ENCODE results near the gene BANK1.

The BANK1 gene

DNA sequence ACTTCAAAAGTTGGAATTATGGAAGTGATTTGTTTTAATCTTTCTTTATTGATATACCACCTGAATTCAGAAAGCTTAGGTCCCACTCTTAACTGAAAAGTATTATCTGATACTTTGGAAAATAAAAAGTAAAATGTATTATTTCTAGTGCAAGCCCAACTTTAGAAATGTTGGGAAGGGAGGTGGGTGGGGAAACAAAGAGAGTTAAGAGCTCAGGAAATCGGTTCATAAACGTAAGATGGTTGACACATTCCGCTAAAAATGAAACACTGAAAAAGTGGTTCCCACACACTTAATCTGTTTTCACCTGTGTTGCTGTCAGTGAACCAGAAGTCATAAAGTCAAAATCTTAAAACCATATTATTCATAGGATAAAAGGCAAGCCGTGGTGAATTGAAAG lies 237.4 kb downstream of the BANK1 start:
- DNase-seq (ENCODE audit: low spot score), result no peak

DNA sequence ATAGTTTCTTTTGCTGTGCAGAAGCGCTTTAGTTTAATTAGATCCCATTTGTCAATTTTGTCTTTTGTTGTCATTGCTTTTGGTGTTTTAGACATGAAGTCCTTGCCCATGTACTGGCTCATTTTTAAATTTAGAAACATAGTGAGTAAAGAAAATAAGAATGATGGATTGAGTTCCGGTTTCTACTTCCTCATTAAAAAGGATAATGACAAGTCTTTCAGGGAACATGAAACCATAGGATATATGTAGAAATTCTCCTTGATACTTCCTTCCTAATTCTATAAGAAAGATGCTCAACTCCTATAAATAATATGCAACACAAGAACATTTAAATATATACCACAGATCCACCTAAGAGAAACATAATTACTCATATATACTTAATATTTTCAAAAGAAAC lies 240.9 kb downstream of the BANK1 start:
- DNase-seq (ENCODE audit: low spot score), result no peak

DNA sequence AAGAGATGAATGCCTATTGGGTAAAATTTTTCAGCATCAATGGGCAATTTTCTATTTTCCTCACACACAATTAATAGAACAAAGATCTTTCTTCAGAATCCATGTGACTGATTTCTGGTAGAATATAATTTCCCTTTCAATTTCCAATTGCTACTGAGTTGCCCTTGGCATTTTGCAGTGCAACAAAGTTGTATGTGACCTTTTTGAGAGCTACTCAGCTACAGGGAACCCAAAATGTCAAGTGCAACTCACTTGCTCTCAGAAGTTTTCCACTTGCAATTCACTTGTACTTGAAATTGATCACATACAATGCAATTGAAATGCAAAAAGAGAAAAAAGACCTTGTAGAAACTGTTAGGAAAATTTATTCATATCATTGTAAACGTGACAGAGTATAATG lies 245.5 kb downstream of the BANK1 start:
- no peak for DNase-seq (ENCODE audit: low spot score)

DNA sequence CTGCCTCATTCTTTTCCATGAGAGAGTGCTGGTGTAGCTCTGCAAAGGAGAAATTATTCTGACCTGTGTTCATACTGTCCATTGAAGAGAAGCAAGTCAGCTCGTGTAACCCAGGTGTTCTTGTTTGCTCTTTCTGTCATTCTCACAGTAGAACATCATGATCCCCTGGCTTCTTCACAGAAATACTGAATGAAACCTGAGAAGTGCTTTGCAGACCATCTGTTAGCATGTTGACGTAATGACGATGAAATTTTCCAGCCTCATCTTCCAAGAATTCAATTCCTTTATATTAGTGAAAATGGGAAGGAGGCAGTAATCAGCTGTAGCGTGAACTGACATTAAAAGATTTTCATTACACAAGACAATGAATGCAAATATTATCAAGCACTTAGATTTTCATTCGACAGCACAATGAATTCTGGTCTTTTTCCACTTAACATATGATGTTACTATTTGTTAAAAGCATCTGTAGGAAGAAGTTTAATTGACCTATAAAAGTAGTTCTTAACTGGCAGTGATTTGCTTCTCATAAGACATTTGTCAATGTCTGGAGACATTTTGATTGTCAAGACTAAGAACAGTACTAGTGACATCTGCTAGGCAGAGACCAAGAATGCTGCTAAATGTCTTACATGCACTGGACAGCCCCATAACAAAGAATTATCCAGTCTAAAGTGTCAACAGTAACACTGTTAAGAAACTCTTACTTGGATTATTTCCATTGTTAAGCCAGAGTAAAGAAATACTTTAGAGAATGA lies 246.3 kb downstream of the BANK1 start:
- no peak for DNase-seq (ENCODE audit: low spot score)

DNA sequence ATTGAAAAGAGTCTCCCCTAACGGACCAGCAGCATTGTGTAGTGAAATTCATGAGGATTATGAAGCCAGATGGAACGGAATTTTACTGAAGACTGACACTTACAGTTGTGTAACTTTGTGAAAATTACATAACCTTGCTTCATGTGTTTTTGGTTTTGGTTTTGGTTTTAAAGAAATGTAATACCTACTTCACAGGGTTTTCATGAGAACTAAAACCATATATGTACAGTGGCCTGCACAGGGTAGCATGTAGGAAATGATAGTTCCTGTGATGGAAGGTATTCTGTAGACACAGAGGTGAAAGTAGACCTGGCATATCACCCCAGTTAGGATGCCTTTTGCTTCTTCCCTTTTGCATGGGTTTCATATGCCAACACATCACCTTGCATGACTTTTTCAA lies 247.0 kb downstream of the BANK1 start:
- DNase-seq (ENCODE audit: low spot score), result no peak

DNA sequence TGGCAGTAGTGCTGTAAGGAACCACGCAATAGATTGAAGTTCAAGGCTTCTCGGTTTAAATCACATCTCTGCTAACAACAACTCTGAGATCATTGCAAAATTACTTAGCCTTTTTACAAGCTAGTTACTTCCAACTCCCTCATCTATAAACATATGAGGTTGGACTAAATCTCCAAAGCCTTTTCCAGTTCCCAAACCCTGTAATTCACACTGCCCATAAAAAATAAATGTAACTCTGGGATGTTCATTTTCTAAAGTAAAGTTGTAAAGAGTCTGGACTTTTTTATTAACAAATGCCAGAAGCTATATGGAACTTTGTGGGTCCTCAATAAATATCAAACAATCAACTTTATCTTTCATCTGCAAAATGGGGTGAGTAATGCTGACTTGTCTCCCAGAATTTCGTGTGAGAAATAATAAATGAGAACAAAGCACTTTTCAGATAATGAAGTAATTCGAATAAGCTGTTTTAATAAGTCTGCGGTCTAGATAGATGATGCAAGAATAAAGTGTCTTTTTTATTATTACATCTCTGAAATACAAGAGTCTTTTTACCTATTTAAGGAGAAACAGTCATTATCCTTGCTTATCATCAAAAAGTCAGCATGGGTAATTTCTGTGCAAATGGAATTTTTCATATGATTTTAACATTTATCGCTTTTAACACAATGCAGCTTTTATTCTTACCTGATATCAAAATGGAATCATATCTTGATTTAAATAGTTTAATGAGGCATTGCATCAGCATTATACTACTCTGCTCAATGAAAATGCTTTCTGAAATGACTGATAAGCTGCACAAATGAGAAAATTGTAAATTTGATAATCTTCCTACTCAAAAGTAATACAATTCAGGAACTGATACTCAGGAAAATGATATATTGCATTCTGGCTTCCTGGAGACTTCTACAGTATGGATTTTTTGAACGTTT lies 252.6 kb downstream of the BANK1 start:
- no peak for DNase-seq (ENCODE audit: low spot score)

DNA sequence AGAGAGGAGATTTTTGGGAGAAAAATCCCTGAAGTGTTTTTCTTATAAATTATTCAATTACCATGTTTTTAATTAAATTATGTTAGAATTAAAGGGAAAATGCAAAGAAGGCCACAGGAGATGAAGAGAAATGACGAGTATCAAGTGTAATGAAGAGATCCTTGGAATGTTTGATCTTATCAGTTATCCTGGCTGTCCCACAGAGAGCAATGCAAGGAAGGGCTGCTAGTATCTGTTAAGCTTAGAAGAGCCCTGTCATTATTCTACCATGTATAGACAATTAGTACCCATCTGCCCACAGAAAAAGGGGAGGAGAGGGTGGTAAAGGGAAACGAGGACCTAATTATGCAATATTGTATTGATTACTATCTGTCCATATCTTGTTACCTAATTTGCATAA lies 257.1 kb downstream of the BANK1 start:
- no peak for DNase-seq (ENCODE audit: low spot score)

- no peak for DNase-seq (ENCODE audit: low spot score)
These were observed 265.3 kb downstream of the BANK1 start for GRCh38 chr4:102055805-102056204.

- DNase-seq (ENCODE audit: low spot score), result no peak
These were observed 266.6 kb downstream of the BANK1 start for GRCh38 chr4:102057122-102057521.

- no peak for DNase-seq (ENCODE audit: low spot score)
These were observed 270.6 kb downstream of the BANK1 start for GRCh38 chr4:102061133-102061532.

GRCh38 chr4:102064747-102065442 lies 274.4 kb downstream of the BANK1 start:
- no peak for DNase-seq (ENCODE audit: low spot score)

GRCh38 chr4:102076622-102077021 lies 286.1 kb downstream of the BANK1 start:
- DNase-seq (ENCODE audit: low spot score), result no peak

DNA sequence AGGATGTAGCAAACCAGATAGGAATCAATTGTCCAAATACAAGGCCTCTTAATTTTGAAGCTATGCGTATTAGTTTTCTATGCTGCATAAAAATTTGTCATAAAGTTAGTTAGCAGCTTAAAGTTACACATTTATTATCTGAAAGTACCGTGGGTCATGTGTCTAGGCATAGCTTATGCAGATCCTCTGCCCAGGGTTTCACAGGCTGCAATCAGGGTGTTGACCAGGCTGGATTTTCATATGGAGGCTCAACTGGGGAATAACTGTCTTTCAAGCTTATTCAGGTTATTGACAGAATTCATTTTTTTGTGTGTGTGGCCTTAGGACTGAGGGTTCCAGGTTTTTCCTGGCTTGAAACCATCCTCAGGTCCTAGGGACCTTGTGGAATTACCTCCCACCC lies 289.7 kb downstream of the BANK1 start:
- no peak for DNase-seq (ENCODE audit: low spot score)

DNA sequence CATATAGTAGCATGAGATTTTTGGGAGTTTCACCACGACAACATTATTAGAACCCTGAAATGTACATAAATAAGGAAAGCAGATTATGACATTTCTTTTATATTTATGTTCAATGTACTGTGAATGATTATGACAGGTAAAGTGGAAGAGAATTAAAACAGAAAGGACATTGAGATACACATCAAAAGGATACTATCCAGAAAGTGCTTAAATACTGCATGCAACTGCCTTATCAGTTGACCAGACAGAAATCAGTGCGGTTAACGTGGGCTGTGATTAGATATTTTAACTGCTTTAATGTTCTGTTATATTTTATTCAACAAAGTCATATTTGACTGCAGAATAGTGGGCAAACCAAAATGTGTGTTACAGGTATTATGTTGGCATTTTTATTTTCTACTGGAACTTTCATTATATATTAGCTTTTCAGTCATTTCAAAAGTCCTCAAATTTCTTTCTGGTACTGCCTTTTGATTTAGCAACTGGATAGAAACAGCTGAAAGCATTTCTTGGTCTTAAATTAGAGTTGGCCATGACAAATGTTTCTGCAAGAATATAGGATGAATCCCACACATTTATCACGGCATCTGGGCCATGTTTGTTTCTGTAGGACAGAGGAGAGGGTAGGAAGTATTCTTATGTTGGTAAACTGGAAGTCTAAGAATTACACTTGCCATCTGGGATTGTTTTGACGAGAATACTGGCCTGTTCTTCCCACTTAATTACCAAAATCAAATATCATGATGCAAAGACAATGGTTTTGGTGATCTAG lies 299.5 kb downstream of the BANK1 start:
- no peak for DNase-seq (ENCODE audit: low spot score)

- DNase-seq (ENCODE audit: low spot score), result no peak
These were observed 301.1 kb downstream of the BANK1 start for GRCh38 chr4:102091656-102092055.

- no peak for DNase-seq (ENCODE audit: low spot score)
These were observed 304.0 kb downstream of the BANK1 start for GRCh38 chr4:102094481-102094880.

DNA sequence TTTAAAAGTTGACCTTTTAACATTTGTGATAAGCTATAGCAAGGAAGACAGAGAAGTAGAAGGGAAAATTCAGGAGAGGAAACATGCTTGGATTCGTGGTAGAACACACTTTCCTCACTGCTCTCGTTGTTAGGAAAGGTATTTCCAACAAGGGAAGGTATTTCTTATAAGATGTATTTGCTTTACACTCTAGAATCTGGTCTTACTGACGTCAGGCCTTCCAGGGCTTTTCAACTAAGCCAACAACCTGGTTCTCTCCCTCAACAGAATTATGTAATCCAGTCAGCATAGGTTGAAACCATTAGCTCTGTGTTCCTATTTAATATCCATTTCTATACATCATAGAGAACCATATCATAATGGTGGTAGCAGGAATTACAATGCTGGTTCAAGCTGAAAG lies 312.8 kb downstream of the BANK1 start:
- DNase-seq (ENCODE audit: low spot score), result no peak

DNA sequence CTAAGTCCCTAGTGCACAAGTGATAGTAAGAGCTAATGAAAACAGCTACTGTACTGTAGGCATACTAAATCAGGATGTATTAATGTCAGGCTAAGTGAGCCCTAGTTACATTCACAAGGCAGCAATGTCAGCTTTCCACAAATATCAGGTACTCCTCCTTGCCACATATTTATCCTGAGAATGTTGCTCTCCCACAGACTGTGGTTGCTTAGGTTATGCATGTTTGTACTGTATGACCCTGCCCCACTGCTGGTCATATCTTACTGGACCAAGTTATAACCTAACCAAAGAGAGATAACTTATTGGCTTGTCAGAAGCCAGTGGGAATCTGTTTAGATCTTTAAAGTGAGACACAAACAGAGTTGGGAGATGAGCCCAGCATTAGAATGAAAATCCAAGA lies 313.7 kb downstream of the BANK1 start:
- DNase-seq (ENCODE audit: low spot score), result no peak

GRCh38 chr4:102105983-102106382 lies 315.5 kb downstream of the BANK1 start:
- DNase-seq (ENCODE audit: low spot score), result no peak

- no peak for DNase-seq (ENCODE audit: low spot score)
These were observed 323.6 kb downstream of the BANK1 start for GRCh38 chr4:102114118-102114630.

GRCh38 chr4:102116121-102116520 lies 325.6 kb downstream of the BANK1 start:
- no peak for DNase-seq (ENCODE audit: low spot score)

- no peak for DNase-seq (ENCODE audit: low spot score)
These were observed 330.3 kb downstream of the BANK1 start for GRCh38 chr4:102120846-102121245.

Measured in globus pallidus (tissue), 1 donor.